Liver (tissue), 3 donors: Measurements from ENCODE around the gene ALDH7A1.

Experiments
- CTCF ChIP-seq: fragments of 150-350 bp; IDR thresholded peaks from 2 replicates; pipeline ENCODE4 v1.5.1; 2017; ENCODE audit warnings: improper control_type of control experiment, low read depth, low read length; ENCODE audit not compliant: missing input control
- HNF4G ChIP-seq: IDR thresholded peaks from 2 replicates; pipeline ENCODE4 v1.6.1; 2016; ENCODE audit warnings: antibody characterized with exemption
- REST ChIP-seq: IDR thresholded peaks from 2 replicates; pipeline ENCODE4 v1.6.1; 2016; ENCODE audit warnings: antibody characterized with exemption, mild to moderate bottlenecking
- SP1 ChIP-seq: IDR thresholded peaks from 2 replicates; pipeline ENCODE4 v1.6.1; 2018; ENCODE audit warnings: antibody characterized with exemption, mild to moderate bottlenecking
- donor health status: healthy.
- donor health status: healthy.

- TF ChIP-seq REST (no peak), SP1 (no peak), CTCF (peak; percentile 20), HNF4G (no peak)
Observed at GRCh38 chr5:126492939-126493338, 102.1 kb downstream of the ALDH7A1 start.
